ENCODE results near the gene TXNDC15.

The TXNDC15 gene

DNA sequence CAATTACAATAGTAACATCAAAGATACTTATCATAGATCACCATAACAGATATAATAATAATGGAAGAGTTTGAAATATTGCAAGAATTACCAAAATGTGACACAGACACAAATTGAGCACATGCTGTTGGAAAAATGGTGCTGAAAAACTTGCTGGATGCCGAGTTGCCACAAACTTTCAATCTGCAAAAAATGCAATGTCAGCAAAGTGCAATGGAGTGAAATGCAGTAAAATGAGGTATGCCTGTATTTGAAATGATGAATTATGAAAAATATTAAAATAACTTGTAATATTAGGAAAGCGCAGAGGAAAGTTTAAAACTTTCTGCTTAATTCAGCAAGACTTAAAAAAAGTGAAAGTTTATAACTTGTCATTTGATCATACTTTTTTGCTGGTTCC, 18.8 kb downstream of the TXNDC15 start:
- TF ChIP-seq BACH2 (CRISPR knock-in tag; IDR thresholded peaks at IDR 0.05; ENCODE audit: borderline replicate concordance): no peak
- no peak for TF ChIP-seq TOX (CRISPR knock-in tag; IDR thresholded peaks at IDR 0.05; ENCODE audit: borderline replicate concordance)
- TF ChIP-seq, protein P1, sequence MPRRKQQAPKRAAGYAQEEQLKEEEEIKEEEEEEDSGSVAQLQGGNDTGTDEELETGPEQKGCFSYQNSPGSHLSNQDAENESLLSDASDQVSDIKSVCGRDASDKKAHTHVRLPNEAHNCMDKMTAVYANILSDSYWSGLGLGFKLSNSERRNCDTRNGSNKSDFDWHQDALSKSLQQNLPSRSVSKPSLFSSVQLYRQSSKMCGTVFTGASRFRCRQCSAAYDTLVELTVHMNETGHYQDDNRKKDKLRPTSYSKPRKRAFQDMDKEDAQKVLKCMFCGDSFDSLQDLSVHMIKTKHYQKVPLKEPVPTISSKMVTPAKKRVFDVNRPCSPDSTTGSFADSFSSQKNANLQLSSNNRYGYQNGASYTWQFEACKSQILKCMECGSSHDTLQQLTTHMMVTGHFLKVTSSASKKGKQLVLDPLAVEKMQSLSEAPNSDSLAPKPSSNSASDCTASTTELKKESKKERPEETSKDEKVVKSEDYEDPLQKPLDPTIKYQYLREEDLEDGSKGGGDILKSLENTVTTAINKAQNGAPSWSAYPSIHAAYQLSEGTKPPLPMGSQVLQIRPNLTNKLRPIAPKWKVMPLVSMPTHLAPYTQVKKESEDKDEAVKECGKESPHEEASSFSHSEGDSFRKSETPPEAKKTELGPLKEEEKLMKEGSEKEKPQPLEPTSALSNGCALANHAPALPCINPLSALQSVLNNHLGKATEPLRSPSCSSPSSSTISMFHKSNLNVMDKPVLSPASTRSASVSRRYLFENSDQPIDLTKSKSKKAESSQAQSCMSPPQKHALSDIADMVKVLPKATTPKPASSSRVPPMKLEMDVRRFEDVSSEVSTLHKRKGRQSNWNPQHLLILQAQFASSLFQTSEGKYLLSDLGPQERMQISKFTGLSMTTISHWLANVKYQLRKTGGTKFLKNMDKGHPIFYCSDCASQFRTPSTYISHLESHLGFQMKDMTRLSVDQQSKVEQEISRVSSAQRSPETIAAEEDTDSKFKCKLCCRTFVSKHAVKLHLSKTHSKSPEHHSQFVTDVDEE (CRISPR knock-in tag; IDR thresholded peaks at IDR 0.05): no peak
- TF ChIP-seq ZFP30 (CRISPR knock-in tag; IDR thresholded peaks at IDR 0.05): no peak
- TF ChIP-seq, protein P2, sequence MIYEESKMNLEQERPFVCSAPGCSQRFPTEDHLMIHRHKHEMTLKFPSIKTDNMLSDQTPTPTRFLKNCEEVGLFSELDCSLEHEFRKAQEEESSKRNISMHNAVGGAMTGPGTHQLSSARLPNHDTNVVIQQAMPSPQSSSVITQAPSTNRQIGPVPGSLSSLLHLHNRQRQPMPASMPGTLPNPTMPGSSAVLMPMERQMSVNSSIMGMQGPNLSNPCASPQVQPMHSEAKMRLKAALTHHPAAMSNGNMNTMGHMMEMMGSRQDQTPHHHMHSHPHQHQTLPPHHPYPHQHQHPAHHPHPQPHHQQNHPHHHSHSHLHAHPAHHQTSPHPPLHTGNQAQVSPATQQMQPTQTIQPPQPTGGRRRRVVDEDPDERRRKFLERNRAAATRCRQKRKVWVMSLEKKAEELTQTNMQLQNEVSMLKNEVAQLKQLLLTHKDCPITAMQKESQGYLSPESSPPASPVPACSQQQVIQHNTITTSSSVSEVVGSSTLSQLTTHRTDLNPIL (CRISPR knock-in tag; IDR thresholded peaks at IDR 0.05; ENCODE audit: low read depth): no peak
- TF ChIP-seq, protein P3, sequence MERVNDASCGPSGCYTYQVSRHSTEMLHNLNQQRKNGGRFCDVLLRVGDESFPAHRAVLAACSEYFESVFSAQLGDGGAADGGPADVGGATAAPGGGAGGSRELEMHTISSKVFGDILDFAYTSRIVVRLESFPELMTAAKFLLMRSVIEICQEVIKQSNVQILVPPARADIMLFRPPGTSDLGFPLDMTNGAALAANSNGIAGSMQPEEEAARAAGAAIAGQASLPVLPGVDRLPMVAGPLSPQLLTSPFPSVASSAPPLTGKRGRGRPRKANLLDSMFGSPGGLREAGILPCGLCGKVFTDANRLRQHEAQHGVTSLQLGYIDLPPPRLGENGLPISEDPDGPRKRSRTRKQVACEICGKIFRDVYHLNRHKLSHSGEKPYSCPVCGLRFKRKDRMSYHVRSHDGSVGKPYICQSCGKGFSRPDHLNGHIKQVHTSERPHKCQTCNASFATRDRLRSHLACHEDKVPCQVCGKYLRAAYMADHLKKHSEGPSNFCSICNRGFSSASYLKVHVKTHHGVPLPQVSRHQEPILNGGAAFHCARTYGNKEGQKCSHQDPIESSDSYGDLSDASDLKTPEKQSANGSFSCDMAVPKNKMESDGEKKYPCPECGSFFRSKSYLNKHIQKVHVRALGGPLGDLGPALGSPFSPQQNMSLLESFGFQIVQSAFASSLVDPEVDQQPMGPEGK (CRISPR knock-in tag; IDR thresholded peaks at IDR 0.05; ENCODE audit: borderline replicate concordance): no peak
- no peak for TF ChIP-seq GLIS3 (CRISPR knock-in tag; IDR thresholded peaks at IDR 0.05)
- no peak for TF ChIP-seq ZC3H10 (CRISPR knock-in tag; IDR thresholded peaks at IDR 0.05)
- TF ChIP-seq ZNF70 (CRISPR knock-in tag; IDR thresholded peaks at IDR 0.05): no peak
- no peak for TF ChIP-seq ZNF565 (CRISPR knock-in tag; conservative IDR thresholded peaks at IDR 0.05; ENCODE audit: low read depth)
- no peak for ATAC-seq

DNA sequence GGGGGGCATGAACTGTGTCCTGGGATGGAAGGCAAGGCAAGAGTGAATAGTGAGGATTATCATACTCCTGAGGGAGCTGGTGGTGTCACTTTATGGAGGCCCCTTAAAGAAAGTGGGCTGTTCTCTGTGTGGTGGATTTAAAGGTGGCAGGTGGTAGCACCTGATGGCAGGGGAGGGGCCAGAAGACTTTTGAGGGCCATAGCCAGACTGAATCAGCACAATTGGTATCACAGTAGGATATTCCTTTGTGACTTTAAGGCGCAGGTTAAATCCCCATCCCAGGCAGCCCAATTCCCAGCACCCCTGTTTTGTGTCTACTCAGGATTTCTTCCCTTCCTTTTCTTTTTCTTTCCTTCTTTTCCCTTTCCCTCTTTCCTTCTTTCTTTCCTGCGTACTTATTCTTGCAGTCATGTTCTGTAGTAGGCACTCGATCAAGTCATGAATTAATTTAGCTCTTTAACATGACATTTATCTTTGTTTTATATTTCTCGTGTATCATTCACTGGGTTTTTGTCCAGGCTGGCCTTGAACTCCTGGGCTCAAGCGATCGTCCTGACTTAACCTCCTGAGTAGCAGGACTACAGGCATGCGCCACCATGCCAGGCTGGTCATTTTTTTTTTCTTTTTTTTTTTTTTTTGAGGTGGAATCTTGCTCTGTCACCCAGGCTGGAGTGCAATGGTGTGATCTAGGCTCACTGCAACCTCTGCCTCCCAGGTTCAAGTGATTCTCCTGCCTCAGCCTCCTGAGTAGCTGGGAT, 19.8 kb downstream of the TXNDC15 start:
- TF ChIP-seq SNAI2 (CRISPR knock-in tag; IDR thresholded peaks at IDR 0.05): no peak
- no peak for TF ChIP-seq OSR1 (CRISPR knock-in tag; IDR thresholded peaks at IDR 0.05)
- TF ChIP-seq TCF4 (CRISPR knock-in tag; IDR thresholded peaks at IDR 0.05; ENCODE audit: borderline replicate concordance): no peak
- TF ChIP-seq BACH2 (CRISPR knock-in tag; IDR thresholded peaks at IDR 0.05; ENCODE audit: borderline replicate concordance): no peak
- no peak for TF ChIP-seq ZNF8 (CRISPR knock-in tag; IDR thresholded peaks at IDR 0.05)
- no peak for TF ChIP-seq TOX (CRISPR knock-in tag; IDR thresholded peaks at IDR 0.05; ENCODE audit: borderline replicate concordance)
- no peak for TF ChIP-seq ARNTL (CRISPR knock-in tag; IDR thresholded peaks at IDR 0.05; ENCODE audit: borderline replicate concordance, low read depth)
- TF ChIP-seq ZNF565 (CRISPR knock-in tag; conservative IDR thresholded peaks at IDR 0.05; ENCODE audit: low read depth): no peak
- no peak for TF ChIP-seq ZFP30 (CRISPR knock-in tag; IDR thresholded peaks at IDR 0.05)
- TF ChIP-seq ZFP3 (CRISPR knock-in tag; IDR thresholded peaks at IDR 0.05): no peak
- TF ChIP-seq PPARA (CRISPR knock-in tag; IDR thresholded peaks at IDR 0.05; ENCODE audit: borderline replicate concordance): no peak
- no peak for TF ChIP-seq GLIS3 (CRISPR knock-in tag; IDR thresholded peaks at IDR 0.05)
- TF ChIP-seq ZNF70 (CRISPR knock-in tag; IDR thresholded peaks at IDR 0.05): no peak
- ATAC-seq: no peak

DNA sequence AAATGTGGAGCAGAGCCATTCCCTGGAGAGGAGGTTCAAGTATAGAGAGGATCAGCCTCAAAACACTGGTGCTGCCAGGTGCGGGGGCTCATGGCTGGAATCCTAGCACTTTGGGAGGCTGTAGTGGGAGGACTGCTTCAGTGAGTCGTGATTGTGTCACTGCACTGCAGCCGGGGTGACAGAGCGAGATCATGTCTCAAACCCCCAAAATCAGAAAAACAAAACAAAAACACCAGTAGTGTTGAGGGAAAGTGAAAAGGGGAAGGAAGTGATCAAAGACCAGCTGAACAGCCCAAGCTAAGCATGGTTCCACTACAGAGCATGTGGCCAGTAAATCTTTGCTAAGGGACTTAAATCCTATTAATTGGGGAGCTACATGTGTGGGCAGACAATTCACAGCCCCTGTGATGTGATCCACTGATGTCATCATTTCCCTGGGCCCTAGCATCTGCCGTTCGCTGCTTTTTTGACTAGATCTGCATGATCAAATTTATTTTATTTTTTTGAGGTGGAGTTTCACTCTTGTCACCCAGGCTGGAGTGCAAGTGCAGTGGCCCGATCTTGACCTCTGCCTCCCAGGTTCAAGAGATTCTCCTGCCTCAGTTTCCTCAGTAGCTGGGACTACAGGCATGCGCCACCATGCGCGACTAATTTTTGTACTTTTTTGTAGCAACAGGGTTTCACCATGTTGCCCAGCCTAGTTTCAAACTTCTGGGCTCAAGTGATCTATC, 28.1 kb downstream of the TXNDC15 start:
- TF ChIP-seq ZNF70 (CRISPR knock-in tag; IDR thresholded peaks at IDR 0.05) (no peak), TOX (CRISPR knock-in tag; IDR thresholded peaks at IDR 0.05; ENCODE audit: borderline replicate concordance) (no peak), ZFP30 (CRISPR knock-in tag; IDR thresholded peaks at IDR 0.05) (no peak), ZNF565 (CRISPR knock-in tag; conservative IDR thresholded peaks at IDR 0.05; ENCODE audit: low read depth) (no peak), ZFP3 (CRISPR knock-in tag; IDR thresholded peaks at IDR 0.05) (no peak), SNAI2 (CRISPR knock-in tag; IDR thresholded peaks at IDR 0.05) (no peak), CSDC2 (CRISPR knock-in tag; IDR thresholded peaks at IDR 0.05) (no peak)
- TF ChIP-seq, protein P3 (CRISPR knock-in tag; IDR thresholded peaks at IDR 0.05; ENCODE audit: borderline replicate concordance): no peak
- no peak for ATAC-seq
